OCI-LY1 (cell line): ENCODE data around the gene KIF23.

Experiments
- H2AFZ ChIP-seq: fragments of 200-600 bp; sonication (generic), shearing (Covaris generic); 2 replicates; pipeline ENCODE4 v1.6.0; 2014; ENCODE audit warnings: antibody characterized with exemption, mild to moderate bottlenecking, low read length
- H3F3A ChIP-seq: fragments of 200-600 bp; sonication (generic), shearing (Covaris generic); 2 replicates; pipeline ENCODE4 v1.6.0; 2014; ENCODE audit warnings: mild to moderate bottlenecking, antibody characterized with exemption, low read length, moderate library complexity; ENCODE audit not compliant: insufficient read depth
- H3K27ac ChIP-seq: fragments of 200-600 bp; sonication (generic); 2 replicates; pipeline ENCODE4 v1.5.1; 2014; ENCODE audit warnings: low read length, mixed run types, mild to moderate bottlenecking, low read depth; ENCODE audit not compliant: poor library complexity, severe bottlenecking
- H3K27me3 ChIP-seq: fragments of 200-600 bp; sonication (generic); 2 replicates; pipeline ENCODE4 v1.6.0; 2014; ENCODE audit warnings: antibody characterized with exemption, mild to moderate bottlenecking, low read length, moderate library complexity; ENCODE audit not compliant: insufficient read depth
- H3K36me3 ChIP-seq: fragments of 200-600 bp; sonication (generic); 2 replicates; pipeline ENCODE4 v1.6.1; 2014; ENCODE audit warnings: mild to moderate bottlenecking, antibody characterized with exemption, low read length, moderate library complexity, mixed read lengths; ENCODE audit not compliant: insufficient read depth
- H3K4me1 ChIP-seq: fragments of 200-600 bp; sonication (generic); 2 replicates; pipeline ENCODE4 v1.5.1; 2014; ENCODE audit warnings: mild to moderate bottlenecking, low read length, moderate library complexity; ENCODE audit not compliant: insufficient read depth, severe bottlenecking
- H3K4me2 ChIP-seq: fragments of 200-600 bp; sonication (generic), shearing (Covaris generic); 2 replicates; pipeline ENCODE4 v1.6.1; 2014; ENCODE audit warnings: low read length
- H3K4me3 ChIP-seq: fragments of 200-600 bp; sonication (generic); 2 replicates; pipeline ENCODE4 v1.5.1; 2014; ENCODE audit warnings: low read length, low read depth, mild to moderate bottlenecking, mixed read lengths; ENCODE audit not compliant: poor library complexity, severe bottlenecking
- H3K79me2 ChIP-seq: fragments of 200-600 bp; shearing (Covaris generic); 2 replicates; pipeline ENCODE4 v1.6.1; 2016; ENCODE audit warnings: mixed run types, low read length, mixed read lengths; ENCODE audit not compliant: insufficient read depth
- H3K9ac ChIP-seq: fragments of 200-600 bp; sonication (generic), shearing (Covaris generic); 2 replicates; pipeline ENCODE4 v1.6.1; 2014; ENCODE audit warnings: mild to moderate bottlenecking, low read length, mixed read lengths
- H3K9me2 ChIP-seq: fragments of 200-600 bp; sonication (generic), shearing (Covaris generic); 2 replicates; pipeline ENCODE4 v1.6.1; 2014; ENCODE audit warnings: low read depth, mild to moderate bottlenecking, low read length, mixed read lengths
- H3K9me3 ChIP-seq: fragments of 200-600 bp; shearing (Covaris generic); 2 replicates; pipeline ENCODE4 v1.6.1; 2014; ENCODE audit warnings: low read length, mixed read lengths
- H4K20me1 ChIP-seq: fragments of 200-600 bp; sonication (generic), shearing (Covaris generic); 2 replicates; pipeline ENCODE4 v1.6.0; 2016; ENCODE audit warnings: mild to moderate bottlenecking, low read length; ENCODE audit not compliant: insufficient read depth
- EZH2 ChIP-seq: fragments of 200-600 bp; sonication (generic), shearing (Covaris generic); IDR thresholded peaks from 2 replicates; pipeline ENCODE4 v1.8.0; 2017; ENCODE audit warnings: borderline replicate concordance, mixed run types, mild to moderate bottlenecking, antibody characterized with exemption, low read length, moderate library complexity, mixed read lengths
- TF ChIP-seq, protein P1 (sequence below): fragments of 200-600 bp; sonication (generic), shearing (Covaris generic); IDR thresholded peaks from 2 replicates; pipeline ENCODE4 v1.5.1; 2017; ENCODE audit warnings: mild to moderate bottlenecking, antibody characterized with exemption, low read length, moderate library complexity, mixed read lengths

Gene KIF23

GRCh38 chr15:69436951-69437350 lies 22.8 kb downstream of the KIF23 start:
- Histone ChIP-seq H3K36me3 (peaks cover 94% of the 10 kb centered on the region), H2AFZ (no peak overlapping the region), H3K79me2 (no peaks in the 10 kb centered on the region), H3F3A (no peaks in the 10 kb centered on the region), H3K27me3 (no peaks in the 10 kb centered on the region), H3K4me2 (no peak overlapping the region), H3K9me2 (no peaks in the 10 kb centered on the region), H3K9ac (no peak overlapping the region), H3K9me3 (no peaks in the 10 kb centered on the region), H3K4me1 (peaks cover 2% of the 10 kb centered on the region), H3K27ac (no peak overlapping the region), H4K20me1 (no peaks in the 10 kb centered on the region), H3K4me3 (no peak overlapping the region)
- TF ChIP-seq EZH2, result no peak
- TF ChIP-seq, protein P1, sequence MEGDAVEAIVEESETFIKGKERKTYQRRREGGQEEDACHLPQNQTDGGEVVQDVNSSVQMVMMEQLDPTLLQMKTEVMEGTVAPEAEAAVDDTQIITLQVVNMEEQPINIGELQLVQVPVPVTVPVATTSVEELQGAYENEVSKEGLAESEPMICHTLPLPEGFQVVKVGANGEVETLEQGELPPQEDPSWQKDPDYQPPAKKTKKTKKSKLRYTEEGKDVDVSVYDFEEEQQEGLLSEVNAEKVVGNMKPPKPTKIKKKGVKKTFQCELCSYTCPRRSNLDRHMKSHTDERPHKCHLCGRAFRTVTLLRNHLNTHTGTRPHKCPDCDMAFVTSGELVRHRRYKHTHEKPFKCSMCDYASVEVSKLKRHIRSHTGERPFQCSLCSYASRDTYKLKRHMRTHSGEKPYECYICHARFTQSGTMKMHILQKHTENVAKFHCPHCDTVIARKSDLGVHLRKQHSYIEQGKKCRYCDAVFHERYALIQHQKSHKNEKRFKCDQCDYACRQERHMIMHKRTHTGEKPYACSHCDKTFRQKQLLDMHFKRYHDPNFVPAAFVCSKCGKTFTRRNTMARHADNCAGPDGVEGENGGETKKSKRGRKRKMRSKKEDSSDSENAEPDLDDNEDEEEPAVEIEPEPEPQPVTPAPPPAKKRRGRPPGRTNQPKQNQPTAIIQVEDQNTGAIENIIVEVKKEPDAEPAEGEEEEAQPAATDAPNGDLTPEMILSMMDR, result no peak

DNA sequence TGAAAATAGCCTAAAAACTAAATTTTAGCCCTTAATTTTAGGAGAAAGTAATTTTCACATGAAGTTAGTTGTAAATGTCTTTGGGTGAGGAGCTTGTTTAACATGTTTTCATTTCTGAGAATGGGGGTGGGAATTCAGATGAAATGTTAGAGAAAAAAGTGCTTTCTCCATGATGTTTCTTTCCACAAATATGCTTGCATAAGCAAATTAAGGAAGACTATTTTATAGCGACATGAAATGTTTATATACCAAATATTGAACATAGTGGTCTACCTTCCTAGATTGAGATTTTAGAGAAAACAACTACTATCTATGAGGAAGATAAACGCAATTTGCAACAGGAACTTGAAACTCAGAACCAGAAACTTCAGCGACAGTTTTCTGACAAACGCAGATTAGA lies 25.5 kb downstream of the KIF23 start:
- Histone ChIP-seq H2AFZ (no peak overlapping the region), H3K9me2 (no peaks in the 10 kb centered on the region), H4K20me1 (no peaks in the 10 kb centered on the region), H3K4me3 (no peak overlapping the region), H3K27me3 (no peaks in the 10 kb centered on the region), H3K27ac (no peak overlapping the region), H3K36me3 (peaks cover 90% of the 10 kb centered on the region), H3K9me3 (no peaks in the 10 kb centered on the region), H3K4me1 (peaks cover 13% of the 10 kb centered on the region), H3K4me2 (no peak overlapping the region), H3F3A (no peaks in the 10 kb centered on the region; the same call in 1 of the 2 replicates), H3K9ac (no peak overlapping the region), H3K79me2 (no peaks in the 10 kb centered on the region)
- TF ChIP-seq EZH2, result no peak
- TF ChIP-seq, protein P1, result no peak

- H3K4me2 ChIP-seq, result peak overlapping the region; percentile 4; the same call in 1 of the 2 replicates
- peaks cover 13% of the 10 kb centered on the region for H3K4me1 ChIP-seq
- peaks cover 89% of the 10 kb centered on the region for H3K36me3 ChIP-seq
Observed at GRCh38 chr15:69443032-69443611, 29.0 kb downstream of the KIF23 start.

More at GRCh38 chr15:69443032-69443611, 29.0 kb downstream of the KIF23 start:
- Histone ChIP-seq H3K9ac (peak overlapping the region; percentile 1), H3K9me3 (no peaks in the 10 kb centered on the region), H3K27ac (peak overlapping the region; percentile 43), H2AFZ (no peak overlapping the region), H3F3A (no peaks in the 10 kb centered on the region; the same call in 1 of the 2 replicates), H3K9me2 (no peaks in the 10 kb centered on the region), H3K79me2 (no peaks in the 10 kb centered on the region), H3K4me3 (no peak overlapping the region), H3K27me3 (no peaks in the 10 kb centered on the region), H4K20me1 (no peaks in the 10 kb centered on the region)
- TF ChIP-seq EZH2, result no peak
- TF ChIP-seq, protein P1, result no peak
